Right ventricle myocardium superior (tissue), 1 donor: Measurements from ENCODE around the gene RAET1L. TPM values are rescaled to one million over a fixed set of nuclear protein-coding genes. Genes with fewer than 3 reads are reported as not detected.
"Not testable (repeated sequence)": the region's sequence is repeated elsewhere in the genome, so short reads cannot be mapped to it uniquely, and the experiment has no call there.

Source experiments
- ATAC-seq: fragments of 200-7000 bp; cut with Tn5 transposase; one replicate; pipeline ENCODE4 v1.9.1; 2020; ENCODE audit warnings: mild to moderate bottlenecking; ENCODE audit not compliant: poor library complexity
- DNase-seq: peaks from one replicate; pipeline ENCODE4 v3.0.0-alpha.2; 2020
- intact Hi-C: fragments of 100-400 bp; cut with DNase I; formaldehyde crosslinking; loops from one replicate; pipeline ENCODE4 v1.11.2; 2022
- total RNA-seq: library from RNA; stranded (reverse); fragmentation: NEBNext Ultra II Directional; extraction: Animal tissue kit (Norgen Biotek cat#: 25700); gene quantifications from one replicate; pipeline ENCODE4 v1.2.1, GENCODE V29; 2021
- donor health status: DM: no; HTN: yes; CAD: no; lungs with severe emphysema.

Gene RAET1L
- total RNA-seq, 1 donor from 2014 or later = not detected

DNA sequence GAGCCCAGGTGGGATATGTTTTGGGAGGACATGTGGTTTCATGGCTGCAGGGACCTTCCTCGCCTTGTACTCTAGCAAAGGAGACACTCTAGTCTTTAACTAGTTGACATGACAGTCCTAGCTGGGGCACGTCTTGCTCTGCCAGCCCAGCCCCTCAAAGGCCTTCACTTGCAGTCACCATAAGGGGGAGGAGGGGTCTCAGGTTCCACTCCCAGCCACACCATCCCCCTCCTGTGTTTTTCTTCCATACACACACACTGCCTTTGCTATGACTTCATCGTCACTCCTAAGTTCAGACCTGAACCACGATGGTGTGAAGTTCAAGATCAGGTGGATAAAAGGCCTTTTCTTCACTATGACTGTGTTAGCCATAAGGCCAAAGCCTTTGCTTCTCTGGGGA, 48.1 kb downstream of the RAET1L start:
- ATAC-seq = no peak
- no peak for DNase-seq
- intact Hi-C loops = no loop called here

DNA sequence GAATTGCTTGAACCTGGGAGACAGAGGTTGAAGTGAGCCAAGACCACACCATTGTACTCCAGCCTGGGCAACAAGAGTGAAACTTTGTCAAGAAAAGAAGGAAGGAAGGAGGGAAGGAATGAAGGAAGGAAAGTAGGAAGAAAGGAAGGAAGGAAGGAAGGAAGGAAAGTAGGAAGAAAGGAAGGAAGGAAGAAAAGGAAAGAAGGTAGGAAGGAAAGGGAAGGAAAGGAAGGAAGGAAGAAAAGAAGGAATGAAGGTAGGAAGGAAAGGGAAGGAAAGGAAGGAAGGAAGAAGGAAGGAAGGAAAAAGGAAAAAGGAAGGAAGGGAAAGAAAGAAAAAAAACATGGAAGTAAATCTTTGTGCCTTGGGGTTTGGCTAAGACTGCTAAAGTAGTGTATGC, 49.9 kb downstream of the RAET1L start:
- no peak for DNase-seq
- no peak for ATAC-seq
- intact Hi-C loops = no loop called here

DNA sequence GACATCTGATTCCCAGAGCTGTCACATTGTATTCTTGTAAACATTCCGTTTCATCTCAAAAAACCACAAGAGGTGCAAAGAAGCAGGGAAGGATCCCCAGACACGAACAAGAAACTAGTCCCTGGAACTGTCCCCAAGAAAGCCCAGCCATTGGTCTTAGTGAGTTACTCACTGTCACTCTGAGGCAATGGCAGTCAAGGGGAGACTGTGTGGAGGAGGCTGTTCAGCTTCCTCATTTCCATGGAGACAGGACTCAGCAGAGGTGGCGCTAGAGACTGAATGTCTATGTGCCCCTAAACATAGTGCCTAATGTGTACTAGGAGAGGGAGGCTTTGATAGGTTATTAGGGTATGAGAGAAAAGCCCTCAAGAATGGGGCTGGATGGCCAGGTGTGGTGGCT, 50.5 kb downstream of the RAET1L start:
- ATAC-seq (no peak), DNase-seq (no peak)
- intact Hi-C loops = no loop called here

DNA sequence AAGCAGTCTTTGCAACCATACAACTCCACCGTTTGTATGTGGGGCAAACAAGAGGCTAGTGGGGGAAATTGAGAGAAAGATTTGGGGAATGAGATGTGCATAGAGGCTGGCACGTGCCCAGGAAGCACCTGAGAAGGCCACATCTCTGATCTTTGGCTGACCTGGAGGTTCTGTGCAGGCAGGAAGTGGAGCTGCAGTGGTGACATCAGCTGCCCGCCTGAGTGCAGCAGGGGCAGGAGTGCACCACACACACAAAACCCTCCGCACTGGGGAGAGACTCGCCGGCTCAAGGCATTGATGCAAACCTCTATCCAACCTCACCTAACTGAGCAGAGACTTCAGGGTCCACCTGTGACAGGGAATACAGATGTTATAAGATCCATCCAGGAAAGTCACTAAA, 50.9 kb downstream of the RAET1L start:
- DNase-seq, ATAC-seq, intact Hi-C loops: not testable (repeated sequence)

DNA sequence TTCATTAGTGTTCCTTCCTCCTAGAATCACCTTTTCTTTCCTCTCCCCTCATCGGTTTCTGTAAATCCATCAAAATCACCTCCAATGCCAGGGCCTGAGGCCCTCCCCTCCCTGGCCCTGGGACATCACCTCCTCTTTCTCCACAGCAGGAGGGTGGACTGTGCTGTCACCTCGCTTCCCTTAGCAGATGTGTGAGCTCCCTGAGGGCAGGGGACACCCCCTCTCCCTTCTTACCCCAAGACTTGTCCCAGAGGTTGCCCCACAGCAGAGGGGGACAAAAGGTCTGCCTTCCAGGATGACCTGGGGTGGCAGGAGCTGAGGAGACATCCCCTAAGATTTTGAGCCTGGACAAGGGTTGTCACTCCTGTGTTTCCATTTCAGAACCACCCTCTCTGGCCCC, 55.7 kb downstream of the RAET1L start:
- intact Hi-C loops = no loop called here
- DNase-seq (no peak), ATAC-seq (no peak)

DNA sequence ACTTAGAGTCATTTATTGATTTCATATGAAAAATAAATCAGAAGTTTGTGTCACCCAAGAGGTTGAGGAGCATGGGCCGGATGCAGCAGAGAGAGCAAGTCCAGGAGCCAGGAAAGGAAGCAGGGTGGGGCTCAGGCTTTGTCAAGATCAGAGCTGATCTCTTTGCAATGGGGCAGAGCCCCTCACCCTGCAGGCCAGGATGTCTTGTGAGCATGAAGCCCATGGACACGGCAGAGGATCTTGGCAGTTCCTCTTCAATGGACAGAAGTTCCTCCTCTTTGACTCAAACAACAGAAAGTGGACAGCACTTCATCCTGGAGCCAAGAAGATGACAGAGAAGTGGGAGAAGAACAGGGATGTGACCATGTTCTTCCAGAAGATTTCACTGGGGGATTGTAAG, 56.4 kb downstream of the RAET1L start:
- DNase-seq, intact Hi-C loops, ATAC-seq: not testable (repeated sequence)

Other genes starting within 250 kb of the RAET1L start
- gene LRP11, start 161.2 kb downstream of the RAET1L start, total RNA-seq = 17.4 TPM
- gene RAET1E, start 127.4 kb downstream of the RAET1L start, total RNA-seq = 0.48 TPM
- gene RAET1G, start 102.4 kb downstream of the RAET1L start, total RNA-seq = not detected
- gene ULBP2, start 83.5 kb downstream of the RAET1L start, total RNA-seq = 0.65 TPM
- 0.13 TPM for gene ULBP1, start 61.6 kb downstream of the RAET1L start, total RNA-seq
- 0.83 TPM for gene ULBP3, start 43.6 kb upstream of the RAET1L start, total RNA-seq
- 131 TPM for gene PPP1R14C, start 117.5 kb upstream of the RAET1L start, total RNA-seq